ENCODE data around the gene STAT6.

The STAT6 gene

DNA sequence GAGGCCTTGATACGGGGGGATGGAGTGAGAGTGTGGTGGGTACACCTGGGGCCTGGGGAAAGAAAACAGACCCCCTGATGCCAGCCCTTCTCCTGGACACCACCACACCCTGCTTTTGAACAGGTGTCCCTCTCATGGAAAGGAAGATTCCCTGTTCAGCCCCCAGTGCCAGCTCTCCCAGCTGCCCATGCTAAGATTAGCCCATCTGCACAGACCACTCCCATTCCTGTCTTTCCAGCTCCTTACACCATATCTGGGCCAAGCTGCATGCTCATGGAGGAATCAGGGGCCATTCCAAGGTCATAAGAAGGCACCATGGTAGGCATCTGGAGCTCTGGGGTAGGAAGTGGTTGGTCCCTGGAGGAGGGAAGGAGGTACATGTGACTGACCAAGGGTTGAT lies 12.6 kb downstream of the STAT6 start:
- no peak for DNase-seq

DNA sequence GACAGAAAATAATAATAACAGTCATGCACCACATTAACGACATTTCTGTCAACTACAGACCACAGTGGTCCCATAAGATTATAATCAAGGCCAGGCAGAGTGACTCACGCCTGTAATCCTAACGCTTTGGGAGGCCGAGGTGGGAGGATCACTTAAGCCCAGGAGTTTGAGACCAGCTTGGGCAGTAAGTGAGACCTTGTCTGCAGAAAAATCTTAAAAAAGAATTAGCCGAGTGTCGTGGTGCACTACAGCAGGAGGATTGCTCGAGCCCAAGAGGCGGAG lies 13.7 kb downstream of the STAT6 start:
- no peak for DNase-seq

DNA sequence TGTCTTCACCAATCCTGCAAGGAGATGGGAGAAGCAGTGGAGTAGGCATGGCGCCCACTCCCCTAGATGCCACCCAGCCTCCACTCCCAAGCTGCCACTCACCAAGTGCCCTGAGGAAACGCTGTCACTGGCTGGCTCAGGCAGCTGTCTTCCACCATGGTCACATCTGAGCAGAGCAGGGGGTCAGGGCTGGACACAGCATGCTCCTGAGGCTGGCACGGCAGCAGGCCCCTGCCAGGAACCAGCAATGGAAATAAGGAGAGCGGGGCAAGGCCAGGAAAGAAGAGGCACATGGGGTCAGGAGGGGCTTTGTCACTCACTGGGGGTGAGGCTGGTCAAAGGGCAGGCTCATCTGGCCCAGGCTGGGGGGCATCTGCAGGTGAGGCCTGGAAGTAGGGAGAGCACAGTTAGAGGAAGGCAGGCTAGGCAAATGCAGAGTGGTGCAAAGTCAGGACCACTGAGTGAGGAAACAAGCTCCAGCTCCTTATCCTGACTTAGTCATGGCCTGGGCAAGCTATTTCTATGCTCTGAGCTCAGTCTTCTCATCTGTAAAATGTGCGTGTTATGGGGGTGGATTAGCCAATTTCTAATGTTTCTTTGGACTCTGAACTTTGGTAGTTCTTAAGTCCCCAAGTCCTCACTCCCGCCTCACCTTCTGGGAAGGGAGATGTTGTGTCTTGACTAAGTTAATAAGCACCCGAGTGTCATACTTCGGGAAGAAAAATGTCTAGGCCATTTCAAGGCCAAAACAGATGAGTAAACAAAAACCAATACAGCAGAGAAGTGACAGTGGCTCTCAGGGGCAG lies 14.2 kb downstream of the STAT6 start:
- no peak for DNase-seq

DNA sequence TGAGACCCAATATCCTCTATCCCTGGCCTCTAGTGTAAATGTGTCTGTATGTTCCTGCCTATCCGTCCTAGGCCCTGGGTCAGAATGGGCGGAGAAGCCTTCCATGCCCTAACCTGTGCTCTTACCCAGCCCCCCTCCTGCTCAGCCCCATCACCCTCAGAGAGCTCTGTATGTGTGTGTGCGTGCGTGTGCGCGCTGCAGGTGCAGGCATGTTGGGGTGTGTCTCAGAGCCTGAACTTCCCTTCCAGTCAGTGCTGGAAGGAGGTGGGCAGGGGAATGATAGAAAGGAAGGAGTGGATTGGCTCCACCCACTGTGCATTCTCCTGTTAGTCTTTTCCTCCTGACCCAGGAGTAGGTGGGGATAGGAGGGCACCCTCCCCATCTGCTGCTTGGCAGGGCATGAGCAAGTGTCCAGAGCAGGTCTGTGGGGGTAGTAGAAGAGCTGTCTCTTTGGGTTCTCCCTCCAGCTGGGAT lies 15.0 kb downstream of the STAT6 start:
- DNase-seq = no peak

DNA sequence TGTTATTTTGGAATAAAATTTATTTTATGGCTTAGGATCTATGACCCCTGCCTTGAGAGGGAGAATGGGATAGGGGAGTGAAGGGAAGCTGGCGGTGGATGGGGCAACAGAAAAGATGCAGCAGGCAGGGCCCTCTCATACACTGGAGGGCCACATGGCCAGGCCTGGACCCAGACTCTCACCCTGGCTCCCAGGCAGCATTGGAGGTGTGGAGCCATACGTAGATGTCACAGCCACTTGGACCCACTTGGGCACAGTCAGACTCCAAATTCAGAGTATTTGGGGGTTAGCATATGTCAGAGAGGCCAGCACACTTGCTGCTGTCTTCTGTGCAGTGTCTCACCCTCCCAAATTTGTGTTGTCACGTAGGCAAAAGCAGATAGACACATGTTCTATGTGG lies 15.7 kb downstream of the STAT6 start:
- no peak for DNase-seq

DNA sequence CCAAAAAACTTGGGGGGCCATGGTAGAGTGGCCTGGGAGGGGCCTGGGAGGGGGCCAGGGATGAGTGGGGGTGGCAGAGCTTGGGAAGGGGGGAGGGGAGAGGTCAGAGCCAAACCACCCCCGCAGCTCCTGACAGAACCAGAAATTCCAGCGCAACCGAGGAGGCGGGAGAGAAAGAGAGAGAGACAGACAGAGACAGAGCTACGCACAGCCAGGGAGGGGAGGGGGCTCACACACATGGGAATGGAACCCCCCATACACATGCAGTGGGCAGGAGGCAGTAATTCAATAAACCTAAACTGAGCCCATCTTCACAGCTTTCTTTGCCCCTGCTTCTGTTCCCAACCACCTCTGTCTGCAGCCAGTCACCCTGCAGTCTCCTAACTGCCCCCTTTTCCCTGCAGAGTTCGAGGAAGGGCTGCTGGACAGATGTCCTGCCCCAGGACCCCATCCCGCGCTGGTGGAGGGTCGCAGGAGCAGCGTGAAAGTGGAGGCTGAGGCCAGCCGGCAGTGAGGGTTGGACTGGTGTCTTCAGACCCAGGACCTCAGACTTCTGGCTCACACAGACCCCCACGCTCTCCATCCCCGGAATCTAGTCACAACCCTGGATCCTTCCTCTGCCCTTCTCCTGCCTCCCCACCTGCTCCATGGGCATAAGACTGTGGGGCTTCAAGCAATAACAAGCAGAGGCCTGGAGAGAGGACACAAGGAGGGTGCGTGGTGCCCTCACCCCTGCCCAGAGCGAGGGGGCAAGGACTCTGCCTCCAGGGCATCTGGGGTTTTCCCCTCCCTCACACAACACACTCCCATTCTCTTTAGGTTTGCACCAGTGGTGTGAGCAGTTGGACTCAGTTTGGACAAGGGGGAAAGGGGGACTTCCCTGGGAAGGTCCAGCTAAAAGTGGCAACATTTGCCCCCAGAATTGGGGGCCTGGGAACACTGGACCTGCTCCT lies 16.7 kb downstream of the STAT6 start:
- no peak for DNase-seq

DNA sequence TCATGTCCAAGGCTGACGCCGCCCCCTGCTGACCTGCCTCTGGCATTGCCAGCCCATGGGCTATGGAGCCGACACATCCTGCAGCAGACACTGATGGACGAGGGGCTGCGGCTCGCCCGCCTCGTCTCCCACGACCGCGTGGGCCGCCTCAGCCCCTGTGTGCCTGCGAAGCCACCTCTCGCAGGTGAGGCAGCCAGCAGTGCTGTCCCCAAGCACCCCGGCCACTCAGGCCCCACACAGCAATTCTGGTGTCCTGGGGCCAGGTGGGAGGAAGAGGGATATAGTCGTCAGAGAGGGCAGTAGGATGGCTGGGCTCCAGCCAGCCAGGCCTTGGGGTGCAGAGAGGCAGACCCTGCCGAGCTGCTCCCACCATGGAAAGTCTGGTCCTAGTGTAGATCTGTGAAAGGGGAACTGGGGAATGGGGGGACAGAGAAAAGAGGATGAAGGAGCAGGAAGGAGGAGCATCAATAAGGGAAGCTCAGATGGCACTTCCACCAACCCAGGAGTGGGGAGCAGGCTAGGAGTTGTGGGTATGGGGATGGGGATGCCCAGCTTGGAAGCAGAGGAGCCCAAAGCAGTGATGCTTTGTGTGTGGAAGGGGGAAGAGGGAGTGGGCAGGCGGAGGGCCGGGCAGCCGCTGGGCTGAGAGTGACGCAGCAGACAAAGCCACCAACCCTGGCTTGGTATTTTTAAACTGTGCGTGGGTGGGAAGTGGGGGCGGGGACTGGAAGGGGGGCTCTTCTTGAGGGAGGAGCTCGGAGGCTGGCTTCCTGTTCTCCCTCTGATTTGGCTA lies 17.6 kb downstream of the STAT6 start:
- peak; percentile 60 for DNase-seq

DNA sequence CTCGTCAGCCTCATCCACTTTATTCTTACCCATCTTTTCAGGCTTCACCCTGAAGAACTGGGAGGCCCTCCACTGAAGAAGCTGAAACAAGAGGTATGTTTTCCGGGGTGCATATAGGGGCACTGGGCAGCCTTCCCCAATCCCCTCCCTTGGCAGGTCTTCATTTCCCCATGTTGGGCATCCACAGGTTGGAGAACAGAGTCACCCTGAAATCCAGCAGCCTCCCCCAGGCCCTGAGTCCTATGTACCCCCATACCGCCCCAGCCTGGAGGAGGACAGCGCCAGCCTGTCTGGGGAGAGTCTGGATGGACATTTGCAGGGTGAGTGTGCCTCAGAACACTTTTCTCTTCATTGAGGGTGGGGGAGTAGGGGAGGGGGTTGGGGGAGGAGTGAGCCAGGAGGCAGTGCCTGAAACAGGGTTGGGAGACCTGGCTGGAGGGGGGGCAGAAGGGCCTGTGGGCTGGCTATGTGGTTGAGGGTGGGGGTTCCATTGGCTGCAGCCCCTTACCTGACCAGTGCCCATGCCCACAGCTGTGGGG lies 18.2 kb downstream of the STAT6 start:
- peak; percentile 29 for DNase-seq

DNA sequence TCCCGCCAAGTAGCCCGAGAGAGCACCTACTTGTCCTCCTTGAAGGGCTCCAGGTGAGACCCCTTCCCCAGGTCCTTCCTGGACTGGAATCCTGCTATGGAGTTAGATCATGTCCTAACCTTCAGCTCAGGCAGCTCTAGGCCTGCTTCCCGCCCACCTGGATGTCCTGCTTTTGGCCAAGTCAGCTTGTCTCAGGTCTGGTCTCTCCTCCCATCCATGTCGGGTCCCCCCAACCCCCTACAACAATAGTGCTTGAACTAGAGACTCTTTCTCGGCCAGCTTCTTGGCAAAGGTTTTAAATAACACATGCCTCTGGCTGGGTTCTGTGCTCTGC lies 18.7 kb downstream of the STAT6 start:
- DNase-seq = peak; percentile 28

DNA sequence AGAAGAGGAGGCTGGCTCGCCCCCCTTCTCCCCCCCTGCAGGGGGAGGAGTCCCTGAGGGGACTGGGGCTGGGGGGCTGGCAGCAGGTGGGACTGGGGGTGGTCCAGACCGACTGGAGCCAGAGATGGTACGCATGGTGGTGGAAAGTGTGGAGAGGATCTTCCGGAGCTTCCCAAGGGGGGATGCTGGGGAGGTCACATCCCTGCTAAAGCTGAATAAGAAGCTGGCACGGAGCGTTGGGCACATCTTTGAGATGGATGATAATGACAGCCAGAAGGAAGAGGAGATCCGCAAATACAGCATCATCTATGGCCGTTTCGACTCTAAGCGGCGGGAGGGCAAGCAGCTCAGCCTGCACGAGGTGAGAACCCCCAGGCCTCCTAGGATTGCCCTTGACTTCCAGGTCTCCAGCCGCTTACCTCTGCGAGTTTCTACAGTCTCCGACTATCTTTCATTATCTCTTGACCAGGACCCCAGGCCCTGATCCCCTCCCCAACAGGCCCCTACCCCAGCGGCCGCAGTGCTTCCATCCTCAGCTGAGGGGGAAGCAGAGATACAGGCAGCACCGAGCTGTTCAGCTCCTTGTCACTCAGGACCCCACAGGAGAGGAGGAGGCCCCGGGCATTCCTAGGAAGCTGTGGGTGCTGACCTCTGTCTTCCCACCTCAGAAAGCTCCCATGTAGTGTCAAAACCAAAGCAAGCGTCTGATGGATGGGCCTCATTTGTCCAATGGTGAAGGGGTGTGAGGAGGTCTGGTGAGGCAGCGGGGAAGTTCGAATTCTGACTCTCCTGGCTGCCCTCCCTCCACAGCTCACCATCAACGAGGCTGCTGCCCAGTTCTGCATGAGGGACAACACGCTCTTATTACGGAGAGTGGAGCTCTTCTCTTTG lies 19.3 kb downstream of the STAT6 start:
- DNase-seq = peak; percentile 29

DNA sequence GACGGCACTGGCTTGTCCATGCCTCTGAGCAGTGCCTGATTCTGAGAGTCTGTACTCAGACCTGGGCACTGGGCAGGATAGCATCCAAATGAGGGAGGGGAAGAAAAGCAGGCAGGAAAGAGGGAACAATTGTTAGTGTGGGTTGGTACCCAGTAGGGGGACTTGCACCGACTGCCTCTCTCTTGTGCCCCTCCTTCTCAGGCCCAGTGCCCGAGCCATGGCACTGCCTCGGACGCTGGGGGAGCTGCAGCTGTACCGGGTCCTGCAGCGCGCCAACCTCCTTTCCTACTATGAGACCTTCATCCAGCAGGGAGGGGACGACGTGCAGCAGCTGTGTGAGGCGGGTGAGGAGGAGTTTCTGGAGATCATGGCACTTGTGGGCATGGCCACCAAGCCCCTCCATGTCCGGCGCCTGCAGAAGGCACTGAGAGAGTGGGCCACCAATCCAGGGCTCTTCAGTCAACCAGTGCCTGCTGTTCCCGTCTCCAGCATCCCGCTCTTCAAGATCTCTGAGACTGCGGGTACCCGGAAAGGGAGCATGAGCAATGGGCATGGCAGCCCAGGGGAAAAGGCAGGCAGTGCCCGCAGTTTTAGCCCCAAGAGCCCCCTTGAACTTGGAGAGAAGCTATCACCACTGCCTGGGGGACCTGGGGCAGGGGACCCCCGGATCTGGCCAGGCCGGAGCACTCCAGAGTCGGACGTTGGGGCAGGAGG lies 20.1 kb downstream of the STAT6 start:
- DNase-seq = peak; percentile 27

DNA sequence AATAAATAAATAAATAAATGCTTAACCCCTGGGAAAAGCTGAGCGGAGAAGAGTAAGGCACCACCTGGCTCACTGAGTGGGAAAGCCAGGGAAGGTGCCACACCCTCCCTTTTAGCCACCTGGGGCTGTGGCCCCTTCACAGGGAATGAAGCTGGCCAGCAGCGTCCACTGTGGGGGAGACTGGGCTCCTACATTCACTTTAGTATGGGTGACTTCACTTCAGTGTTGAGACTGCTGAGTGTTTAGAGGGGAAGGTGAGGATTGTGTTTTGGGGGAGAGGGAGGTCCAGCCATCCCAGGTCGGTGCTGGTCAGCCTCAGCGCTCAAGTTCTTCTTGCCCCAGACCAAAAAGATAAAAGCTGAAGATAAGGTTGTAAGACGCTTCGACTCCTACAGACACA lies 20.7 kb downstream of the STAT6 start:
- no peak for DNase-seq

DNA sequence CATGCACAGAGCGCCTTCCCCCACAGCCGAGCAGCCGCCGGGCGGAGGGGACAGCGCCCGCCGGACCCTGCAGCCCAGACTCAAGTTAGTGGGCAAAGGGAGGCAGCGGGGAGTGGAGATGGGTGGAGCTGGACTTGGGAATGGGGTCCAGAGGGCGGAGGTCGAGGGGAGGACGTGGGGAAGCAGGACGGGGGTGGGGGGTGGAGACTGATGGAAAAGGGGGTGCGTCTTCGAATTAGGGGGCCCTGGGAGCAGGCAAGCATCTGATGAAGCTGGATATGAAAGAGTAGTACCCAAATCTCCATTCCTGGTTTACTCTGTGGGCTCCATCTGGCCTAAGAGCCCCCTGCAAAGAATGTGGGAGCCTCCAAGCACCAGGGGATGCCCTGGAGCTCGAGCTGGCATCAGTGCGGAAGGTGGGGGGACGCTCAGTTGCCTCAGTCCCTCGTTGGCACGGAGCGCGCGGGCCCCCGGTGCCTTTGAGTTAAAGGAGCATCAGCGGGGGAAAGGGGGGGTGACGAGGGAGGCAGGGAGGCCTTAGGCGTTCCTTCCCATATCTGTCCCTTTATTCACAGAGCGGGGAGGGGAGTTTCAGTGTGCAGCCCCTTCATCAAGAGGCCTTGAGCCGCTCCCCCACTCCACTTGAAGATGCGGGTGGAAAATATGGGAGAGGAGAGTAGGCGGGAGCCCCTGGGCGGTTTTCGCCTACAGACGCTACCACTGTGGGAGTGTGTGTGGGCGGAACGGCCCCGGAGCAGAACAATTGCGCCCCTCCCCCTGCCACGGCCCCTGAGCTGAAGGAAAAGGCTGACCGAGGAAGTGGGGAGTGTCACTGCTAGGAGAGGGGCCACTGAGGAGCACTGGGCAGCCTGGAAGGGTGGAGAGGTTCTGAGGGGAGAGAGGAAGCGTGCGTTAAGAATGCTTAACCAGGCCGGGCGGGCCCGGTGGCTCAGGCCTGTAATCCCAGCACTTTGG lies 21.6 kb downstream of the STAT6 start:
- DNase-seq = peak; percentile 58

DNA sequence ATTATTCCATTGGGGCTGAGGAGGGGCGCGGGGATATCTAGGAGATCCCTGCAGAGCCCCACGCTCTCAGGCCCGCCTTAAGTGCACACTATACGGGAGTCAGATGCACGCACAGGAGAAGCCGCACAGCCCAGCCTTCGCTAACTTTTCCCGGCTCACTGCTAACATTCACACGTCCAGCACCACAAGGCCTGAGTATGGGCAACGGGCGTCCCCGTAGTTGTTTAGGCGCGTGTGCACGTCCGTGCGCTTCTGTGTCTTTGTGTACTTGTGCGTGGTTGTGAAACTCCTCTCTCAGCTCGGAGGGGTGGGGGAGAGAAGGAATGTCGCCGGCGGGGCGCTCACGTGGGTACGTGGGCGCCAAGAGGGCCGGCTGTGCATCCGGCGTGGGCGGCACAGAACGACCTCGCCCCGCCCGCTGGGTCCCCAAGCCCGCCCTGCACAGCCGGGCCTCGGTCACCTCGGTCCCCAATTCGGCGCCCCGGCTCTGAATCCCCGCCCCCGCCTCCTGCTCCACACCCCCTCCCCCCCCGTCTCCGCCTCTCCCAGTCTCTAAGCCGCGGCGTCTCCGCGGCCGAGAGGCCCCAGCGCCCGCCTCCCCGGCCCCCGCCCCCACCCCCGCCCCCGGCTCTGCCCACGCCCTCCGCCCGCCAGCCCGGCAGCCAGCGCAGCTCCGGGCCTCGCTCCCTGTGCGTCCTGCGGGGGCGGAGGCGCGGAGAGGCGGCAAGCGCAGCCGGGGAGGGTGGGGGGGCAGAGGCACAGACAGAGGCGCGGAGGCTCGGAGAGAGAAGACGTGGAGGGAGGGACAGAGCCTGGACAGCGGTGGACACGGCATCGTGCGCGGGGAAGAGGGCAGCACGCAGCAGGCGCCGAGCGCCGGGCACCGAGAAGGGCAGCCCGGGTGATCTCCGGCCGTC lies 22.6 kb downstream of the STAT6 start, which contains the start of gene NAB2:
Gene NAB2, plus strand, starts transcription at position 761 of the 917 bp plus-strand sequence. CDS start 158 bp downstream, outside the sequence.
- peak; percentile 85 for DNase-seq

DNA sequence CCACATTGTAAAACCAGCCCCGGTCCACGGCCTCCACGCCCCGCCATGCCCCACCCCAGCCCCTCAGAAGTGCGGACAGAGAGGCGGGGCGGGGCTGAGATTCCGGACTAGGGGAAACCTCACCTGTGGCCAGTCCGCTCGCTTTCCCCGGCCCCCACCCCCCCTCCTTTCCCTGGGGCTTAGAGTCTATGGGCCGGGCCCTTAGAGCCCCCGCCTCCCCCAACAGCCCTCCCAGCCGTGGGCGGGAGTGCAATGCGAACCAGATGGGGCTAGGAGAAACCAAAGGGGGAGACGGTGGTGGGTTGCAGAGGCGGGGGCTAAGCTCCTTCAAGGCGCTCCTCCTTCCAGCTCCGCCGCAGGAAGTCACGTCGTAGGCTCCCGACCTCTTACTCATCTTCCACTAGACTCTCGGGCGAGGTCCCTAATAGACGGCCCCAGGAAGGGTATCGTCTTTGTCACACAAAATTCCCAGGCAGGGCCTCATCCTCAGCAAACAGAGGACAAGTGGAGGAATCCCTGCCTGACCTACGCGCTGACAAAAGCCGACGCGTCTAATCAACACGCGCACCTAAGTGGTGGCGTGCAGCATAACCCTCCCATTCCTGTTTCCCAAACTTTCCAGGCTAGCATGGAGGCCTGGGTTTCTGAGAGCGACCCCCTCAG lies 23.3 kb downstream of the STAT6 start:
- peak; percentile 64 for DNase-seq

DNA sequence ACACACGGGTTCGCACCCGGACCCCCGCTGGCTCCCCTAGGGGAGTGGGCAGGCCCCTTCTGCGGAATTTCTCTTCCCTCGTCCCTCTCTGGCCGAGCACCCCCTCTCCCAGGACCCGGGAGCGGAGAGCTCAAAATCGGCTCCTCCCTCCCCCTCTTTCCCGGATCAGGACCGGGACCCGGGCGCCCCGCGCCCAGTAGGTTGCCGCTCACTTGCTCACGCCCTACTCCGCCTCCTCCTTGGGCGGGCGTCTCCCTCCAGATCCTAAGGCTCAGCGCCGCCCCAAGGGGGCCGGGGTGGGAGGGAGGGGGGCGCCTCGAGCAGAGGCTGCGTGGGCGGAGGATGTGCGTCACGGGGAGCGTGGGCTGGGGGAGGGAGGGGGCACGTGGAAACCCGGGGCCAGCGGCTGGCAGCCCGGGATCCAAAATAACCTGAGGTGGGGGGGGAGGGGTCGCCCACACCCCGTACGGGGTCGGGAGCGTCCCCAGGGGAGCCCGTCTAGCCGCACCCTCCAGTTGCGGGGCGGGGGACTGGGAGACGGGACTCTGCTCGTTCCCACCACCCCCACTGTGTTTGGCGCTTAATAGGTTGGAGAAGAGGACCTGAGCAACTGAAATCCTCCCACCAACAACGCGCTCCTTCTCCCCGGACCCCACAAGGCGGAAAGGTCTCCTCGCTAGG lies 24.0 kb downstream of the STAT6 start:
- DNase-seq = peak; percentile 81

DNA sequence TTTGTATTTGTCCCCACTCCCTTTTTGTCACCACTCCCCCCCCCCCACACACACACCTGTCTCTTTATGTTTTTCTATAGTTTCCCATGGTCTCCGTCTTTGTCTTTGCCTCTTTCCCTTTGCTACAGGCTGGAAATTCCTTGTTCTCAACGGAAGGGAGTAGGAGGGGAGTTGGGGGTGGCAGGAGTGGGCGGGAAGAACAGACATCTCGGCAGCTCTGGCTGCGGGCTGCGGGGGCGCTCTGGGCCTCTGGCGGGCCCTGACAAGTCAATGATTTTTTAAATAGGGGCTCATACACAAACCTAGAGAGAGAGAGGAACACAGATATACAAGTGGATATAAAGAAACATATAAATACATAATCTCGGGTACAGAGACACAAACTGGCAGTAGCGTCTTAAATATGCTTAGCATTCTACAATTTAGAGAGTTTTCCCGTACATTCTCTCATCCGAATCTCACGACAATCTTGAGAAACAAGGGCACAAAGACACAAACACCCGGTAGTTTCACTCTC lies 24.6 kb downstream of the STAT6 start:
- DNase-seq = peak; percentile 44
